IMR-90 (cell line): ENCODE measurements around the gene NOL4L. TPM values are rescaled to one million over a fixed set of nuclear protein-coding genes. Genes with fewer than 3 reads are reported as not detected.

ENCODE experiments used
- ATAC-seq: fragments of 200-7000 bp; cut with Tn5 transposase; 2 replicates; pipeline ENCODE4 v1.9.1; 2020; ENCODE audit warnings: low read depth, mild to moderate bottlenecking, moderate library complexity
- BruUV-seq: library from RNA; stranded (reverse); fragments of 400-500 nt; replicated peaks from 2 replicates; lab custom pipeline; 2021; lab: Mats Ljungman, UMichigan
- CTCF ChIA-PET: fragments of 300-600 bp; formaldehyde crosslinking; extraction: SDS; loops from one replicate; lab custom pipeline; 2021; ENCODE audit warnings: antibody characterized with exemption; lab: Yijun Ruan, JAX
- POLR2A ChIA-PET: fragments of 300-600 bp; sonication (Branson Sonifier 250); formaldehyde crosslinking; loops from one replicate; lab custom pipeline; 2022; ENCODE audit warnings: antibody characterized with exemption; ENCODE audit not compliant: unreplicated experiment; lab: Charles Lee
- DNase-seq: peaks from one replicate; pipeline ENCODE4 v3.0.0; 2013
- H2AFZ ChIP-seq: replicated peaks from 2 replicates; pipeline ENCODE3; 2013; ENCODE audit warnings: low read length, mild to moderate bottlenecking; ENCODE audit not compliant: poor library complexity
- H2AK5ac ChIP-seq: 2 replicates; pipeline ENCODE4 v1.6.1; 2013; ENCODE audit warnings: low read depth, low read length, inconsistent platforms
- H2AK9ac ChIP-seq: replicated peaks from 2 replicates; pipeline ENCODE3; 2013; ENCODE audit warnings: mild to moderate bottlenecking, low read depth, low read length, moderate library complexity; ENCODE audit not compliant: poor library complexity
- H2BK120ac ChIP-seq: 2 replicates; pipeline ENCODE4 v1.6.1; 2013; ENCODE audit warnings: low read depth, low read length, inconsistent platforms
- H2BK15ac ChIP-seq: 3 replicates; pipeline ENCODE4 v1.6.1; 2013; ENCODE audit warnings: low read depth, low read length, inconsistent platforms
- H2BK20ac ChIP-seq: 2 replicates; pipeline ENCODE4 v1.6.1; 2013; ENCODE audit warnings: low read depth, mild to moderate bottlenecking, inconsistent platforms, low read length, moderate library complexity
- H2BK5ac ChIP-seq: 2 replicates; pipeline ENCODE4 v1.6.1; 2013; ENCODE audit warnings: mild to moderate bottlenecking, low read depth, low read length, inconsistent platforms; ENCODE audit not compliant: poor library complexity, severe bottlenecking
- H3K14ac ChIP-seq: replicated peaks from 2 replicates; pipeline ENCODE4 v1.6.1; 2013; ENCODE audit warnings: low read depth, low read length, inconsistent platforms
- H3K18ac ChIP-seq: 2 replicates; pipeline ENCODE4 v1.6.1; 2013; ENCODE audit warnings: low read depth, low read length, control low read depth
- H3K23ac ChIP-seq: 2 replicates; pipeline ENCODE4 v1.6.1; 2013; ENCODE audit warnings: low read depth, low read length, inconsistent platforms
- H3K27ac ChIP-seq: 2 replicates; pipeline ENCODE4 v1.5.1; 2013; ENCODE audit warnings: mild to moderate bottlenecking, control low read depth, low read length; ENCODE audit not compliant: insufficient read depth
- H3K27me3 ChIP-seq: 2 replicates; pipeline ENCODE4 v1.6.1; 2013; ENCODE audit warnings: low read length; ENCODE audit not compliant: control insufficient read depth, insufficient read depth
- H3K36me3 ChIP-seq: 2 replicates; pipeline ENCODE4 v1.6.1; 2013; ENCODE audit warnings: low read length, mixed read lengths; ENCODE audit not compliant: control insufficient read depth, insufficient read depth
- H3K4ac ChIP-seq: 2 replicates; pipeline ENCODE4 v1.6.1; 2013; ENCODE audit warnings: low read depth, low read length, inconsistent platforms
- H3K4me1 ChIP-seq: 2 replicates; pipeline ENCODE4 v1.6.1; 2013; ENCODE audit warnings: low read length, mixed read lengths; ENCODE audit not compliant: control insufficient read depth, insufficient read depth
- H3K4me2 ChIP-seq: 2 replicates; pipeline ENCODE4 v1.6.1; 2013; ENCODE audit warnings: low read depth, mild to moderate bottlenecking, control low read depth, low read length, moderate library complexity
- H3K4me3 ChIP-seq: 2 replicates; pipeline ENCODE4 v1.5.1; 2013; ENCODE audit warnings: low read depth, mild to moderate bottlenecking, control low read depth, low read length, moderate library complexity; ENCODE audit not compliant: insufficient read depth
- H3K56ac ChIP-seq: 2 replicates; pipeline ENCODE4 v1.6.1; 2013; ENCODE audit warnings: low read length, inconsistent platforms; ENCODE audit not compliant: insufficient read depth; ENCODE audit errors: extremely low read depth
- H3K79me1 ChIP-seq, 2 experiments: 2 replicates each; pipeline ENCODE4 v1.6.1; 2013; ENCODE audit warnings: low read length in 2 of 2, inconsistent platforms in 1 of 2, low read depth in 1 of 2
- H3K9ac ChIP-seq: 2 replicates; pipeline ENCODE4 v1.6.1; 2013; ENCODE audit warnings: low read depth, low read length, control low read depth
- H3K9me1 ChIP-seq: 2 replicates; pipeline ENCODE4 v1.6.1; 2013; ENCODE audit warnings: low read length, inconsistent platforms; ENCODE audit not compliant: insufficient read depth
- H3K9me3 ChIP-seq: 2 replicates; pipeline ENCODE4 v1.6.1; 2013; ENCODE audit warnings: low read length; ENCODE audit not compliant: control insufficient read depth, insufficient read depth
- H4K20me1 ChIP-seq: 2 replicates; pipeline ENCODE4 v1.6.1; 2013; ENCODE audit warnings: low read length, inconsistent platforms; ENCODE audit not compliant: insufficient read depth
- H4K5ac ChIP-seq: 2 replicates; pipeline ENCODE4 v1.6.1; 2013; ENCODE audit warnings: mild to moderate bottlenecking, low read depth, low read length, control low read depth
- H4K8ac ChIP-seq, 2 experiments: 2 replicates each; pipeline ENCODE4 v1.6.1; 2013; ENCODE audit warnings: low read depth in 2 of 2, low read length in 2 of 2, control low read depth in 1 of 2, inconsistent platforms in 1 of 2
- H4K91ac ChIP-seq: 2 replicates; pipeline ENCODE4 v1.6.1; 2013; ENCODE audit warnings: low read depth, low read length, inconsistent platforms; ENCODE audit not compliant: insufficient read depth
- CEBPB ChIP-seq: IDR thresholded peaks from 2 replicates; pipeline ENCODE4 v1.6.1; 2012; ENCODE audit warnings: low read depth, low read length, improper control_type of control experiment
- CHD1 ChIP-seq: IDR thresholded peaks from 2 replicates; pipeline ENCODE4 v1.6.1; 2012; ENCODE audit warnings: low read depth, low read length, improper control_type of control experiment
- CTCF ChIP-seq: conservative IDR thresholded peaks from 2 replicates; pipeline ENCODE4 v1.5.1; 2012; ENCODE audit warnings: mild to moderate bottlenecking, low read depth, low read length, improper control_type of control experiment
- MAFK ChIP-seq: IDR thresholded peaks from 2 replicates; pipeline ENCODE4 v1.6.1; 2012; ENCODE audit warnings: low read depth, low read length, improper control_type of control experiment
- MXI1 ChIP-seq: IDR thresholded peaks from 2 replicates; pipeline ENCODE4 v1.6.1; 2012; ENCODE audit warnings: low read depth, mild to moderate bottlenecking, low read length, moderate library complexity, borderline replicate concordance
- NFE2L2 ChIP-seq: fragments of 150-350 bp; IDR thresholded peaks from 2 replicates; pipeline ENCODE4 v1.6.1; 2016; ENCODE audit warnings: low read depth, mild to moderate bottlenecking, low read length
- POLR2A ChIP-seq: IDR thresholded peaks from 2 replicates; pipeline ENCODE4 v1.6.1; 2012; ENCODE audit warnings: mild to moderate bottlenecking, low read depth, low read length
- RAD21 ChIP-seq: IDR thresholded peaks from 2 replicates; pipeline ENCODE4 v1.6.1; 2012; ENCODE audit warnings: low read length, improper control_type of control experiment
- RCOR1 ChIP-seq: IDR thresholded peaks from 2 replicates; pipeline ENCODE4 v1.6.1; 2012; ENCODE audit warnings: mild to moderate bottlenecking, low read length, improper control_type of control experiment; ENCODE audit not compliant: insufficient replicate concordance
- USF2 ChIP-seq: fragments of 150-350 bp; IDR thresholded peaks from 2 replicates; pipeline ENCODE4 v1.6.1; 2017; ENCODE audit warnings: mild to moderate bottlenecking, antibody characterized with exemption, low read length, low read depth
- WGBS, 2 experiments: methylation state at CpG; one replicate each; pipeline versions ENCODE4 v1.1.5 to v1.1.7; 2013; ENCODE audit warnings: missing lambda C conversion rate in 2 of 2; ENCODE audit not compliant: insufficient read length in 1 of 2; ENCODE audit errors: extremely low coverage in 2 of 2; 5-methylcytosine and 5-hydroxymethylcytosine counted together
- dilution Hi-C: fragments of 300-500 bp; cut with HindIII; formaldehyde crosslinking; loops from one replicate; pipeline ENCODE4 v1.14.3; 2018; ENCODE audit warnings: low sequenced_read_pairs; ENCODE audit not compliant: unreplicated experiment
- in situ Hi-C: fragments of 300-500 bp; cut with MboI; formaldehyde crosslinking; loops from 3 replicates; pipeline ENCODE4 v1.14.3; 2019; ENCODE audit warnings: low sequenced_read_pairs, inconsistent platforms, mixed read lengths
- intact Hi-C: fragments of 100-400 bp; cut with micrococcal nuclease; formaldehyde crosslinking; loops from 2 replicates; pipeline ENCODE4 v1.10.0; 2022
- polyA plus RNA-seq, 3 experiments: library from polyadenylated mRNA; depleted of rRNA; stranded (reverse); fragments of >200 nt; gene quantifications; 2 replicates each; pipeline ENCODE4 v1.2.3, GENCODE V29; 2012; ENCODE audit warnings: low replicate concordance in 1 of 3
- total RNA-seq: library from RNA; depleted of rRNA; stranded (reverse); fragments of >200 nt; gene quantifications from 2 replicates; pipeline ENCODE4 v1.2.3, GENCODE V29; 2012

NOL4L gene
- total and polyA plus RNA-seq, 2 of the 4 experiments (the other 2 are of a cell fraction) = 4.7 to 13.3 TPM

DNA sequence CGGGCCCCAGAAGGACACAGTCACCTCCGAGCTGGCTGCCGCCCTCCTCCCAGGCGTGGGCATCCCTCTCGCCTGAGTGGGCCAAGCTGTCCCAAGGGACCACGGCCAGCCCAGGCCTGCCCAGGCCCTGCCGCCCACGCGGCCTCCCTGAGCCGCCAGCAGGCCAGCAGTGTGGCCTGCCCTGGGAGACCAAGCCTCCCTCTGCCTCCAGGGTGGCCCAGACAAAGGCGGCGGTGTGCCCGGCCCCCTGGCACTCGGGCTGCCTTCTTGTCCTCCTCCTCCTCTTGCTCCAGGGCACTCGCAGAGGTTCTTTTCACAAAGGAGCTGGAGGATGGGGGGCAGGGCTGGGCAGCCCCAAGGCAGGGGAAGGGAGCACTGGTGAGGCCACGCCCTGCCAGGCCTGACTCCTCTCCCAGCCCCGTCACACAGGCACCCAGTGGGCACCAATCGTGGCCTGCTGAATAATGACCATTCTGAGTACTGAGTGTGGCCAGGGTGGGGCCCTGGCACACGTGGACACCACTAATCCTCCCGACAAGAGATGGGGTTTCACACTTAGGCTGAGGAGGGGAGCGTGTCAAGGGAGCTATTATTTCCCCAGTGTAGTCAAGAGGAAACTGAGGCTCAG lies 25.3 kb downstream of the NOL4L start:
- H4K20me1 ChIP-seq = 0 out of 2 replicates have a peak, but pooled peaks cover 8% of the 10 kb centered on the region
- ATAC-seq = no peak
- H2BK120ac ChIP-seq = no peak overlapping the region
- no peaks in the 10 kb centered on the region for H3K4me1 ChIP-seq
- no peak overlapping the region for H3K4ac ChIP-seq
- no peak for DNase-seq
- H3K79me1 ChIP-seq = no peaks in the 10 kb centered on the region
- H4K5ac ChIP-seq = no peak overlapping the region
- no peak overlapping the region for H4K8ac ChIP-seq
- peaks cover 3% of the 10 kb centered on the region; the same call in 1 of the 2 replicates for H3K27me3 ChIP-seq
- ChIA-PET CTCF (no interaction called here), POLR2A (no interaction called here)
- intact Hi-C loops (no loop called here), dilution Hi-C loops (no loop called here), in situ Hi-C loops (no loop called here)
- no peak overlapping the region for H3K18ac ChIP-seq
- H2AFZ ChIP-seq = peak overlapping the region; percentile 35
- no peak overlapping the region for H3K9ac ChIP-seq
- no peak overlapping the region for H3K14ac ChIP-seq
- H2AK5ac ChIP-seq = no peak overlapping the region
- H3K9me1 ChIP-seq = no peaks in the 10 kb centered on the region
- H4K91ac ChIP-seq = no peak overlapping the region
- no peak overlapping the region for H2BK5ac ChIP-seq
- no peak overlapping the region for H3K4me3 ChIP-seq
- H3K9me3 ChIP-seq = no peaks in the 10 kb centered on the region
- no peak overlapping the region for H3K27ac ChIP-seq
- no peak overlapping the region for H3K23ac ChIP-seq
- no TSS peak for BruUV-seq
- no peak overlapping the region for H3K56ac ChIP-seq
- H2BK15ac ChIP-seq = no peak overlapping the region
- H3K36me3 ChIP-seq = no peaks in the 10 kb centered on the region
- H2BK20ac ChIP-seq = no peak overlapping the region
- peak overlapping the region; percentile 81 for H2AK9ac ChIP-seq
- TF ChIP-seq RCOR1 = no peak
- no peak for TF ChIP-seq POLR2A
- TF ChIP-seq RAD21 = no peak
- TF ChIP-seq CHD1 = no peak
- TF ChIP-seq NFE2L2 = no peak
- no peak for TF ChIP-seq USF2
- TF ChIP-seq CTCF = no peak
- no peak for TF ChIP-seq MXI1
- TF ChIP-seq MAFK = no peak
- no peak for TF ChIP-seq CEBPB
- 83% methylated on average over 10 of the region's 21 CpGs; no CpG with 5 or more reads in 1 of the 2 experiments for WGBS, 2 experiments
- H3K4me2 ChIP-seq = no peak overlapping the region
